Measurements from ENCODE around the gene CDH13.

GRCh38 chr16:82882982-82883835, 256.4 kb downstream of the CDH13 start:
- TF ChIP-seq JUN (IDR thresholded peaks at IDR 0.05; ENCODE audit: borderline replicate concordance, insufficient read depth, insufficient read length, low read depth) (no peak), EZH2 (IDR thresholded peaks at IDR 0.05; ENCODE audit: borderline replicate concordance, low read depth, low read length, severe bottlenecking) (no peak), CTCF (IDR thresholded peaks at IDR 0.05; ENCODE audit: extremely low read depth in 1 of 2, insufficient read depth in 1 of 2, low read depth in 1 of 2, low read length in 2 of 2) (no peak)

Data from endothelial cell of umbilical vein (primary cell).